Adrenal gland (tissue), 12 donors: Measurements from ENCODE around the gene UBE3B. TPM values are rescaled to one million over a fixed set of nuclear protein-coding genes. Genes with fewer than 3 reads are reported as not detected.

Experiments used
- DNase-seq, 7 donors: peaks; one replicate each; pipeline ENCODE4 v3.0.0-alpha.2; 2019 to 2020
- H3K27ac ChIP-seq, 5 donors: fragments of 200-600 bp; sonication (generic) in 4 of 5; 1 replicate in 3 of 5; 2 replicates in 2 of 5; pipeline versions ENCODE4 v1.5.1 to v1.8.0; 2016 to 2020; ENCODE audit warnings: mild to moderate bottlenecking in 1 of 5
- H3K27me3 ChIP-seq: fragments of 200-600 bp; 2 replicates; pipeline ENCODE4 v1.8.0; 2021
- H3K36me3 ChIP-seq, 2 donors: fragments of 200-600 bp; replicated peaks in 1 of 2; 1 replicate in 1 of 2; 2 replicates in 1 of 2; pipeline versions ENCODE4 v1.5.1 to v1.8.0; 2018 to 2022
- H3K4me1 ChIP-seq, 2 donors: fragments of 200-600 bp; replicated peaks in 1 of 2; 1 replicate in 1 of 2; 2 replicates in 1 of 2; pipeline versions ENCODE4 v1.5.1 to v1.8.0; 2018 to 2021
- H3K4me3 ChIP-seq, 4 donors: fragments of 200-600 bp; sonication (generic) in 3 of 4; one replicate each; pipeline ENCODE4 v1.5.1; 2016 to 2018
- H3K9me3 ChIP-seq, 3 donors: fragments of 200-600 bp; sonication (generic) in 1 of 3; replicated peaks in 1 of 3; 1 replicate in 2 of 3; 2 replicates in 1 of 3; pipeline versions ENCODE4 v1.5.1 to v1.8.0; 2016 to 2021
- CTCF ChIP-seq, 6 experiments: fragments of 450-650 bp in 4 of 6; fragments of 200-600 bp in 2 of 6; sonication (generic) in 1 of 6; IDR thresholded peaks; 1 replicate in 5 of 6; 2 replicates in 1 of 6; pipeline versions ENCODE4 v1.5.1 to v1.8.0; 2016 to 2021; ENCODE audit warnings: antibody characterized with exemption in 6 of 6, mild to moderate bottlenecking in 2 of 6, moderate library complexity in 1 of 6
- POLR2A ChIP-seq, 2 donors: fragments of 450-650 bp; IDR thresholded peaks; one replicate each; pipeline ENCODE4 v1.6.1; 2017; ENCODE audit warnings: antibody characterized with exemption in 2 of 2, mild to moderate bottlenecking in 2 of 2, moderate library complexity in 1 of 2
- WGBS, 4 donors: extraction: QIAGEN DNeasy Blood & Tissue Kit in 2 of 4; methylation state at CpG; one replicate each; pipeline versions ENCODE4 v1.1.5 to v1.1.7; 2013 to 2017; 5-methylcytosine and 5-hydroxymethylcytosine counted together
- intact Hi-C, 2 donors: fragments of 100-400 bp; cut with DNase I; formaldehyde crosslinking; loops; one replicate each; pipeline versions ENCODE4 v1.14.1 to v1.15.0; 2022 to 2023
- polyA plus RNA-seq, 3 donors: library from polyadenylated mRNA; stranded (reverse); fragments of 200-250 nt in 2 of 3; fragments of 350-450 nt in 1 of 3; fragmentation: Illumina TruSeq in 1 of 3; extraction: RNeasy Lipid Tissue Mini Kit (QIAGEN cat#74804) in 1 of 3; gene quantifications; one replicate each; pipeline ENCODE4 v1.2.3, GENCODE V29; 2013 to 2014
- total RNA-seq, 9 donors: library from RNA; depleted of rRNA in 4 of 9; stranded (reverse); fragments of >200 nt in 4 of 9; fragments of 120-200 nt in 1 of 9; fragmentation: NEBNext Ultra II Directional in 1 of 9; extraction: Animal tissue kit (Norgen Biotek cat#: 25700) in 1 of 9; gene quantifications; one replicate each; pipeline versions ENCODE4 v1.1.0 to v1.2.4, GENCODE V29; 2013 to 2023
- donor health status: healthy with polysubstance abuse.
- donor health status: Bipolar disorder and iron deficiency.
- donor health status: DM: yes; HTN: yes; CAD: no.
- donor health status: DM: no; HTN: no; CAD: no.
- donor health status: DM: no; HTN: no; CAD: no.
- donor health status: DM: yes; HTN: yes; CAD: no.

UBE3B gene
- total and polyA plus RNA-seq, 12 donors: 16.0 to 79.5 (median 39.5) TPM

- DNase-seq: peak in 1 of 7 donors; percentile 41
- no peak for TF ChIP-seq POLR2A (IDR thresholded peaks at IDR 0.05)
- no peak for TF ChIP-seq CTCF (IDR thresholded peaks at IDR 0.05)
- H3K36me3 ChIP-seq: no peaks in the 10 kb centered on the region
- no peaks in the 10 kb centered on the region for H3K9me3 ChIP-seq
- H3K4me3 ChIP-seq: no peak overlapping the region
- peaks cover 13 to 47% of the 10 kb centered on the region in 2 donors for H3K4me1 ChIP-seq
- H3K27me3 ChIP-seq: no peaks in the 10 kb centered on the region
- peak overlapping the region in 1 of 5 donors; percentile 0 for H3K27ac ChIP-seq
- 89 to 94% (median 92%) methylated on average over 7 of the region's 7 CpGs for WGBS, 4 donors
- intact Hi-C loops: no loop called here
Measured at GRCh38 chr12:109475121-109475520, 2.3 kb upstream of the UBE3B start.

GRCh38 chr12:109475993-109476806 lies 1.2 kb upstream of the UBE3B start:
- Histone ChIP-seq H3K27me3 (no peaks in the 10 kb centered on the region), H3K36me3 (no peaks in the 10 kb centered on the region), H3K4me3 (peak overlapping the region; percentile 56 to 84 (median 78)), H3K4me1 (peaks cover 13 to 47% of the 10 kb centered on the region in 2 donors), H3K27ac (peak overlapping the region in 4 of 5 donors; percentile 82 to 99 (median 94)), H3K9me3 (no peaks in the 10 kb centered on the region)
- TF ChIP-seq POLR2A (IDR thresholded peaks at IDR 0.05): no peak
- no peak for TF ChIP-seq CTCF (IDR thresholded peaks at IDR 0.05)
- 16 to 23% (median 21%) methylated on average over 17 to 19 of the region's 19 CpGs for WGBS, 4 donors
- peak in 1 of 7 donors; percentile 54 for DNase-seq
- intact Hi-C loops: no loop called here

- intact Hi-C loops: no loop called here
- Histone ChIP-seq H3K4me1 (peaks cover 13 to 46% of the 10 kb centered on the region in 2 donors), H3K9me3 (no peaks in the 10 kb centered on the region), H3K27ac (peak overlapping the region; percentile 82 to 99 (median 93)), H3K27me3 (no peaks in the 10 kb centered on the region), H3K4me3 (peak overlapping the region; percentile 56 to 84 (median 78)), H3K36me3 (no peaks in the 10 kb centered on the region)
- DNase-seq: no peak
- no peak for TF ChIP-seq POLR2A (IDR thresholded peaks at IDR 0.05)
- no peak for TF ChIP-seq CTCF (IDR thresholded peaks at IDR 0.05)
- WGBS, 4 donors: 1 to 2% (median 1%) methylated on average over 11 of the region's 11 CpGs
Measured at GRCh38 chr12:109476807-109477184, 638 bp upstream of the UBE3B start.

GRCh38 chr12:109477963-109478315 lies 505 bp downstream of the UBE3B start:
- H3K27me3 ChIP-seq: no peaks in the 10 kb centered on the region
- H3K36me3 ChIP-seq: no peaks in the 10 kb centered on the region
- no peak for DNase-seq
- H3K4me1 ChIP-seq: peaks cover 13 to 35% of the 10 kb centered on the region in 2 donors
- no peaks in the 10 kb centered on the region for H3K9me3 ChIP-seq
- intact Hi-C loops: no loop called here
- peak overlapping the region in 4 of 5 donors; percentile 82 to 99 (median 94) for H3K27ac ChIP-seq
- peak overlapping the region; percentile 56 to 84 (median 78) for H3K4me3 ChIP-seq
- TF ChIP-seq CTCF (IDR thresholded peaks at IDR 0.05) (no peak), POLR2A (IDR thresholded peaks at IDR 0.05) (no peak)
- 3 to 10% (median 3%) methylated on average over 9 of the region's 9 CpGs for WGBS, 4 donors
